ENCODE data around the gene CLDN7. TPM values are rescaled to one million over a fixed set of nuclear protein-coding genes. Genes with fewer than 3 reads are reported as not detected.

CLDN7 gene
- total RNA-seq, 1 experiment from 2014 or later: 147 TPM

DNA sequence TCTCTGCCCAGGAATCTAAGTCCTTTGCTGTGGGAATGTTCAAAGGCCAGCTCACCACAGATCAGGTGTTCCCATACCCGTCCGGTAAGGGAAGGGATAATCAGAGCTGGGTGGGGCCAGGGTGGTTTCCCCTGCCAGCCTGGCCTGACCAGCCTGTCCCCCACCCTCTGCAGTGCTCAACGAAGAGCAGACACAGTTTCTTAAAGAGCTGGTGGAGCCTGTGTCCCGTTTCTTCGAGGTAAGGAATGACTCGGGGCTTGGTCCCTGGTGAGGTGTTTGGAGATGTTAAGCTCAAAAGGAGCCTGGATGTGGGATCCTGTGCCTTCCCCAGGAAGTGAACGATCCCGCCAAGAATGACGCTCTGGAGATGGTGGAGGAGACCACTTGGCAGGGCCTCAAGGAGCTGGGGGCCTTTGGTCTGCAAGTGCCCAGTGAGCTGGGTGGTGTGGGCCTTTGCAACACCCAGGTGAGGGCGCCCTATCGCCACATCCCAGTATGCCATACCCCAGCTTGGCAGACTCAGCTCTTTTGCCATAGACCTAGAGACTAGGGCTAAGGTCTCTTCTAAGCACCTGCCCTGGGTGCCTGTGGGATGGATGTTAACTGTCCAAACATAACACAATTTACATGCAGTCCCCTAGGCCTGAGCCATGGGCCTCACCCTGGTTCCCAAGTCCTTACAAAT lies 41.5 kb downstream of the CLDN7 start:
- peak; percentile 43 for DNase-seq
- H3K9me2 ChIP-seq (replicated peaks; ENCODE audit: low read length): no peaks in the 10 kb centered on the region
- H2AFZ ChIP-seq (ENCODE audit: low read length): no peak overlapping the region
- peak overlapping the region; percentile 97 for H3K9ac ChIP-seq (ENCODE audit: low read length)
- H4K20me1 ChIP-seq (ENCODE audit: low read length): peaks cover 14% of the 10 kb centered on the region; the same call in 1 of the 2 replicates
- BruUV-seq (replicated peaks): no TSS peak
- ChIA-PET POLR2A (ENCODE audit: unreplicated experiment) (interaction anchor here (0.5 to 1.1 kb wide), 2 partner anchors 21 to 88 kb away, joined by 5 to 9 read pairs; no protein-coding TSS in a partner anchor), CTCF (interaction anchor here (0.7 to 1.0 kb wide), 2 partner anchors 41 to 183 kb away, joined by 3 to 4 read pairs; partner anchors contain the start of gene TMEM256)
- H3K36me3 ChIP-seq (ENCODE audit: low read depth, low read length): peaks cover 26% of the 10 kb centered on the region
- H3K27me3 ChIP-seq (ENCODE audit: low read length): no peaks in the 10 kb centered on the region
- peak overlapping the region; percentile 97 for H3K27ac ChIP-seq (ENCODE audit: low read length)
- peaks cover 30% of the 10 kb centered on the region for H3K4me1 ChIP-seq (ENCODE audit: insufficient read depth, low read length)
- H3K79me2 ChIP-seq (ENCODE audit: low read length): peaks cover 38% of the 10 kb centered on the region
- no peaks in the 10 kb centered on the region for H3F3A ChIP-seq (ENCODE audit: low read length, unreplicated experiment)
- H3K9me3 ChIP-seq (ENCODE audit: low read length): no peaks in the 10 kb centered on the region
- intact Hi-C loops (cut with micrococcal nuclease): loop anchor here (2.0 kb wide), 1 partner anchor 14 kb away; the partner anchor contains the start of gene DVL2
- H3K4me2 ChIP-seq (ENCODE audit: low read length): peak overlapping the region; percentile 86
- H3K4me3 ChIP-seq (ENCODE audit: low read length): peak overlapping the region; percentile 81
- peak; percentile 33 for ATAC-seq
- TF ChIP-seq EZH2phosphoT487 (IDR thresholded peaks at IDR 0.05; ENCODE audit: borderline replicate concordance, low read length): no peak
- peak; percentile 60 for TF ChIP-seq CTCF (conservative IDR thresholded peaks at IDR 0.05; ENCODE audit: low read depth, low read length)

- no peaks in the 10 kb centered on the region for H3K27me3 ChIP-seq (ENCODE audit: low read length)
- DNase-seq (peak; percentile 85), ATAC-seq (peak; percentile 66)
- no peaks in the 10 kb centered on the region for H3K9me2 ChIP-seq (replicated peaks; ENCODE audit: low read length)
- CTCF ChIA-PET: interaction anchor here (0.7 to 1.0 kb wide), 2 partner anchors 41 to 184 kb away, joined by 3 to 4 read pairs; partner anchors contain the start of gene TMEM256
- peaks cover 34% of the 10 kb centered on the region for H3K4me1 ChIP-seq (ENCODE audit: insufficient read depth, low read length)
- H3K79me2 ChIP-seq (ENCODE audit: low read length): peaks cover 38% of the 10 kb centered on the region
- BruUV-seq (replicated peaks): TSS peak; percentile 21
- H3K27ac ChIP-seq (ENCODE audit: low read length): peak within 1 kb of the TSS; percentile 97
- no peak for TF ChIP-seq EZH2phosphoT487 (IDR thresholded peaks at IDR 0.05; ENCODE audit: borderline replicate concordance, low read length)
- no peak for TF ChIP-seq EZH2 (IDR thresholded peaks at IDR 0.05; ENCODE audit: low read length, unreplicated experiment)
- peak within 1 kb of the TSS; percentile 86 for H3K4me2 ChIP-seq (ENCODE audit: low read length)
- peaks cover 14% of the 10 kb centered on the region; the same call in 1 of the 2 replicates for H4K20me1 ChIP-seq (ENCODE audit: low read length)
- H3K9ac ChIP-seq (ENCODE audit: low read length): peak within 1 kb of the TSS; percentile 97
- no peaks in the 10 kb centered on the region for H3K9me3 ChIP-seq (ENCODE audit: low read length)
- H2AFZ ChIP-seq (ENCODE audit: low read length): peak within 1 kb of the TSS; percentile 50
- H3K36me3 ChIP-seq (ENCODE audit: low read depth, low read length): peaks cover 26% of the 10 kb centered on the region
- H3F3A ChIP-seq (ENCODE audit: low read length, unreplicated experiment): no peaks in the 10 kb centered on the region
- POLR2A ChIA-PET (ENCODE audit: unreplicated experiment): interaction anchor here (0.5 to 1.1 kb wide), 2 partner anchors 21 to 89 kb away, joined by 5 to 9 read pairs; no protein-coding TSS in a partner anchor
- peak within 1 kb of the TSS; percentile 81 for H3K4me3 ChIP-seq (ENCODE audit: low read length)
- intact Hi-C loops (cut with micrococcal nuclease): loop anchor here (2.0 kb wide), 1 partner anchor 15 kb away; the partner anchor contains the start of gene DVL2
These were observed 42.3 kb downstream of the CLDN7 start, which contains the start of the genes ACADVL and DLG4 for GRCh38 chr17:7219812-7220592. ACADVL (plus strand) TSS chr17:7219938; CDS start chr17:7219985, 47 bp downstream. DLG4 (minus strand) TSS chr17:7219836.

DNA sequence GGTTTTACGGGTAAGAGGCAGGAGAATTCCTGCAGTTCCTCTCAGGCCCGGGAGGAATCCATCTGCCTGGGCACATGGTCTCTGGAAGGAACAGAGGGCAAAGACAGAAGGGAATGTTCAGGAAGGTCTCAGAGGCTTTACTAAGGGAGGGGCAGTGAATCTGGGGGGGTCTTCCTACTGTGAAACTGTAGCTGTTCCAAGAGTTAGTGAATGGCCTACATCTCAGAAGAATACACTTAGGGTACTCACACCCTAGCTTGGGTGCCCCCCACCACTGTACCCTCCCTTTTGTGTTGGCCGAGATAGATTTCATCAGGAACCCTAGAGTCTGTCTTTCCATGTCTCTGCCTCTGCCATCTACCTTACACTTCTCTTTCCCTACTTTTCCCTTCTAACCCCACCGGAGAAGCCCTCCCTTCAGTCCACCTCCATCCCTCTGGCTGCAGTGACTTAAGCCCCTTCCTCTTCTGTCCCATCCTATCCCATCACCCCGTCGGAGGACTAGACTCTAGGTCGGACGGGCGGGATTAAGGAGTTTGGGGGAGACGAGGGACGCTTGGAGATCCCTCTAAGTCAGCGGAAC lies 43.0 kb downstream of the CLDN7 start:
- peak overlapping the region; percentile 97 for H3K9ac ChIP-seq (ENCODE audit: low read length)
- H3K4me1 ChIP-seq (ENCODE audit: insufficient read depth, low read length): peaks cover 34% of the 10 kb centered on the region
- TF ChIP-seq EZH2 (IDR thresholded peaks at IDR 0.05; ENCODE audit: low read length, unreplicated experiment): no peak
- TF ChIP-seq EZH2phosphoT487 (IDR thresholded peaks at IDR 0.05; ENCODE audit: borderline replicate concordance, low read length): no peak
- no peak for TF ChIP-seq CTCF (conservative IDR thresholded peaks at IDR 0.05; ENCODE audit: low read depth, low read length)
- peaks cover 26% of the 10 kb centered on the region for H3K36me3 ChIP-seq (ENCODE audit: low read depth, low read length)
- ChIA-PET CTCF (no interaction called here), POLR2A (ENCODE audit: unreplicated experiment) (no interaction called here)
- BruUV-seq (replicated peaks): no TSS peak
- H3K9me3 ChIP-seq (ENCODE audit: low read length): no peaks in the 10 kb centered on the region
- H3K4me3 ChIP-seq (ENCODE audit: low read length): peak overlapping the region; percentile 81
- DNase-seq: no peak
- no peak overlapping the region; the same call in 1 of the 2 replicates for H2AFZ ChIP-seq (ENCODE audit: low read length)
- H3K9me2 ChIP-seq (replicated peaks; ENCODE audit: low read length): no peaks in the 10 kb centered on the region
- no peaks in the 10 kb centered on the region for H3K27me3 ChIP-seq (ENCODE audit: low read length)
- H3K4me2 ChIP-seq (ENCODE audit: low read length): peak overlapping the region; percentile 86
- H3K27ac ChIP-seq (ENCODE audit: low read length): peak overlapping the region; percentile 97
- ATAC-seq: no peak
- H3K79me2 ChIP-seq (ENCODE audit: low read length): peaks cover 38% of the 10 kb centered on the region
- H3F3A ChIP-seq (ENCODE audit: low read length, unreplicated experiment): no peaks in the 10 kb centered on the region
- H4K20me1 ChIP-seq (ENCODE audit: low read length): peaks cover 14% of the 10 kb centered on the region; the same call in 1 of the 2 replicates
- intact Hi-C loops (cut with micrococcal nuclease): no loop called here
